ENCODE measurements around the gene CERK. TPM values are rescaled to one million over a fixed set of nuclear protein-coding genes. Genes with fewer than 3 reads are reported as not detected.

Gene CERK
- total and polyA plus RNA-seq, 2 of the 13 experiments (the other 11 are each of a cell fraction or from before 2014, with no cell fraction given): 40.3 to 41.9 TPM

- no peak for TF ChIP-seq DMTF1 (CRISPR knock-in tag; IDR thresholded peaks at IDR 0.05)
- no peak for TF ChIP-seq TFDP1 (CRISPR knock-in tag; IDR thresholded peaks at IDR 0.05; ENCODE audit: borderline replicate concordance)
- no peak for TF ChIP-seq ATF4 (CRISPR knock-in tag; IDR thresholded peaks at IDR 0.05)
- 0 out of 2 replicates have a peak, but pooled peaks have one; percentile 59 for TF ChIP-seq ZFP1 (CRISPR knock-in tag; IDR thresholded peaks at IDR 0.05)
- peak; percentile 40; the same call in 1 of the 2 replicates for TF ChIP-seq ZNF766 (CRISPR knock-in tag; IDR thresholded peaks at IDR 0.05; ENCODE audit: borderline replicate concordance)
- no peak for TF ChIP-seq POGZ (CRISPR knock-in tag; IDR thresholded peaks at IDR 0.05)
- no peak for TF ChIP-seq SP4 (CRISPR knock-in tag; IDR thresholded peaks at IDR 0.05)
- TF ChIP-seq CBX5 (CRISPR knock-in tag; IDR thresholded peaks at IDR 0.05; ENCODE audit: borderline replicate concordance): no peak; the same call in 1 of the 2 replicates
- no peak for TF ChIP-seq CEBPB (IDR thresholded peaks at IDR 0.05; ENCODE audit: borderline replicate concordance, low read depth, low read length)
- TF ChIP-seq SPEN (CRISPR knock-in tag; IDR thresholded peaks at IDR 0.05; ENCODE audit: low read depth): peak; percentile 53; the same call in 1 of the 2 replicates
- no peak for TF ChIP-seq ADNP (CRISPR knock-in tag; IDR thresholded peaks at IDR 0.05)
- no peak for TF ChIP-seq THAP9 (CRISPR knock-in tag; IDR thresholded peaks at IDR 0.05; ENCODE audit: borderline replicate concordance)
- TF ChIP-seq DRAP1 (CRISPR knock-in tag; IDR thresholded peaks at IDR 0.05): peak; percentile 43; the same call in 1 of the 2 replicates
- TF ChIP-seq ZNF75D (CRISPR knock-in tag; IDR thresholded peaks at IDR 0.05; ENCODE audit: borderline replicate concordance): no peak
- no peak for TF ChIP-seq PCBP2 (optimal IDR thresholded peaks at IDR 0.05; ENCODE audit: low read depth, low read length, poor library complexity, severe bottlenecking)
- TF ChIP-seq FOXA3 (CRISPR knock-in tag; IDR thresholded peaks at IDR 0.05): peak; percentile 23; the same call in 1 of the 2 replicates
- no peak for TF ChIP-seq ZNF431 (CRISPR knock-in tag; IDR thresholded peaks at IDR 0.05; ENCODE audit: borderline replicate concordance, low read depth)
- no peak for TF ChIP-seq ZNF282 (IDR thresholded peaks at IDR 0.05; ENCODE audit: partially characterized antibody)
- TF ChIP-seq ZNF761 (CRISPR knock-in tag; conservative IDR thresholded peaks at IDR 0.05): no peak
- no peak for TF ChIP-seq PAF1 (CRISPR knock-in tag; IDR thresholded peaks at IDR 0.05)
- TF ChIP-seq ZNF484 (CRISPR knock-in tag; IDR thresholded peaks at IDR 0.05; ENCODE audit: borderline replicate concordance, low read depth): no peak
These were observed 20.8 kb upstream of the CERK start (continued) for GRCh38 chr22:46758867-46759290.

All from HepG2 (cell line).